Activated T-cell treated with anti-CD3 and anti-CD28 coated beads, Interleukin-2, amount 50 U/mL, for 4 hours (primary cell): ENCODE results near the gene KCNK5. TPM values are rescaled to one million over a fixed set of nuclear protein-coding genes. Genes with fewer than 3 reads are reported as not detected.

ENCODE experiments used
- ATAC-seq, 2 donors: fragments of 200-7000 bp; cut with Tn5 transposase; one replicate each; pipeline ENCODE4 v1.10.0; 2021
- DNase-seq: peaks from one replicate; pipeline ENCODE4 v3.0.0-alpha.2; 2020
- H3K27me3 Mint-ChIP-seq: one replicate; pipeline ENCODE4 v1.8.0; 2021; ENCODE audit warnings: low read depth, mixed read lengths
- H3K36me3 Mint-ChIP-seq: one replicate; pipeline ENCODE4 v1.8.0; 2022; ENCODE audit warnings: mixed read lengths; ENCODE audit not compliant: insufficient read depth
- H3K4me1 Mint-ChIP-seq: one replicate; pipeline ENCODE4 v1.8.0; 2021; ENCODE audit warnings: low read depth, mixed read lengths
- H3K4me3 Mint-ChIP-seq: one replicate; pipeline ENCODE4 v1.8.0; 2021; ENCODE audit warnings: mild to moderate bottlenecking, moderate library complexity, mixed read lengths
- H3K9me3 Mint-ChIP-seq: one replicate; pipeline ENCODE4 v1.8.0; 2021; ENCODE audit warnings: mixed read lengths
- total RNA-seq, 3 donors: library from RNA; stranded (reverse); gene quantifications; one replicate each; pipeline ENCODE4 v1.2.1, GENCODE V29; 2021

Gene KCNK5
- total RNA-seq, 3 donors from 2014 or later: 21.3 to 22.9 (median 22.2) TPM

DNA sequence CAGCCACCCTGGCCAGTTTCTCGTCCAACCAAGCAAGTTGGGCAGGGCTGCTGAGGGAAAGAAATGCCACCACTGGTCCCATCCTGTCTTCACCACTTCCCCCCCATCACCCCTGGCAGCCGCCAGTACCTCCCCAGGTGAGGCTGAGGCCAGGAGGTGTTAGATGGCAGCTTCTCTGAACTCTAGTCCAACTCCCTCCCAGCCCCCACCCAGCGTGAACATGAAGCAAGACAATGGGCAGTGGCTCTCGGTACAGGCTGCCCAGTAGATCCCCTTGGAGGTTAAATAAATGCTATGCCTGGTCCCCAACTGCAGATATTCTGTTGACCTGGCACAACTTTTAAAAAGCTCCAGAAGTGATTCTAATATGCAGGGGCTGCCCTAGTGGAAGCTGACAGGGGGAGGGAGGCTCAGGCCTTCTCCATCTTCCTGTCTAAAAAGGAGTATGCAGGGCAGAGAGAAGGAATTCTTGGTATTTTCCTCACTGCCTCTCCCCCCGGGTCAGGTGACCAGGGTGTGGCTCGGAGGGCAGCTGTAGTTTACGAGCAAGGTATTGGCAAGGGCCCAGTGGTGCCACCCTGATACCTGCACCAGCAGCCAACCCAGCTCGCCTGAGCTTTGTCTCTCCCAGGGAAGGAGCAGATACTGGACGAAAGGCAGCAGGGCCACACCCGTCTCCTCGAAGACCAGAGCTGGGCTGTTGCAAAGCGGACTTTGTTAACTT is 25.7 kb downstream of the KCNK5 start:
- Mint-ChIP-seq H3K4me1 (no peaks in the 10 kb centered on the region), H3K27me3 (no peaks in the 10 kb centered on the region), H3K9me3 (no peaks in the 10 kb centered on the region), H3K36me3 (peaks cover 3% of the 10 kb centered on the region), H3K4me3 (no peak overlapping the region)
- DNase-seq (no peak), ATAC-seq (no peak)

DNA sequence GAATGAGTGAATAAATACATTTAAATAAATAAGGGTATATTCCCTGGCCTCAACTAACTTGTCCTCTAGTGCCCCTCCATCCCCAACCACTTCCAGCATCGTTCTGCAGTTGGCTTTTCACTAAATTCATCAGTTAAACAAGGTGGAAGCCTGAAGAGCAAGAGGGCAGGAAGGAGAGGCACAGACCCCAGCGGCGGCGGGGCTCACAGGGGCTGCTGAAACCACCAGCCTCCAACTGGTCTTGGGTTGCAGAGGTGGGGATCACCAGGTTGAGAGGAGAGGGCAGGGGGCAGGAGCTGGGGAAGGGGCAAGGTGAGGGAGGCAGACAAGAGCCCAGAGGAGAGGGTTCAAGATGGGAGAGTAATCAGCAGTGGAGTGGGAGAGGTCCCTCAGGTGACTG is 27.1 kb downstream of the KCNK5 start:
- Mint-ChIP-seq H3K4me3 (no peak overlapping the region), H3K27me3 (no peaks in the 10 kb centered on the region), H3K36me3 (peaks cover 3% of the 10 kb centered on the region), H3K9me3 (no peaks in the 10 kb centered on the region), H3K4me1 (peaks cover 2% of the 10 kb centered on the region)
- ATAC-seq (no peak), DNase-seq (no peak)

GRCh38 chr6:39200498-39201020 is 28.7 kb downstream of the KCNK5 start:
- Mint-ChIP-seq H3K4me1 (peaks cover 4% of the 10 kb centered on the region), H3K4me3 (no peak overlapping the region), H3K9me3 (no peaks in the 10 kb centered on the region), H3K27me3 (no peaks in the 10 kb centered on the region), H3K36me3 (no peaks in the 10 kb centered on the region)
- DNase-seq: no peak
- ATAC-seq: no peak

DNA sequence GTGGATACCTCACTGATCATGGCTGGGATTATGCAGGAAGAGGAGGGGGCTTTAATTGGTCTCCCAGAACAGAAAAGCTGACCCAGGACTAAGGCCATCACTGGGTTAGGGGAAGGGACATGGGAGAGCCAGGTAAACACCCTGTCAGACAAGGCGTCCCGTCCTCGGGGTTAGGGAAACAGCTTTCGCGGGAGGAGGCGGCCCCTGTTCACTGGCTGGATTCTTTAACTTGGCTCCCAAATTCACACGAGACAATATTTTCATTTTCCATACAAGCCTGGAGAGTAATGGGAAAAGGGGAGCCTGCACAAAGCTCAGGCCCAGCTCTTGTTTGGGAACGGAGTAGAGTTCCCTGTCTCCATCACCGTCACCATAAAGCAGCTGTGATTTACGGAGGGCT is 29.3 kb downstream of the KCNK5 start:
- DNase-seq: no peak

DNA sequence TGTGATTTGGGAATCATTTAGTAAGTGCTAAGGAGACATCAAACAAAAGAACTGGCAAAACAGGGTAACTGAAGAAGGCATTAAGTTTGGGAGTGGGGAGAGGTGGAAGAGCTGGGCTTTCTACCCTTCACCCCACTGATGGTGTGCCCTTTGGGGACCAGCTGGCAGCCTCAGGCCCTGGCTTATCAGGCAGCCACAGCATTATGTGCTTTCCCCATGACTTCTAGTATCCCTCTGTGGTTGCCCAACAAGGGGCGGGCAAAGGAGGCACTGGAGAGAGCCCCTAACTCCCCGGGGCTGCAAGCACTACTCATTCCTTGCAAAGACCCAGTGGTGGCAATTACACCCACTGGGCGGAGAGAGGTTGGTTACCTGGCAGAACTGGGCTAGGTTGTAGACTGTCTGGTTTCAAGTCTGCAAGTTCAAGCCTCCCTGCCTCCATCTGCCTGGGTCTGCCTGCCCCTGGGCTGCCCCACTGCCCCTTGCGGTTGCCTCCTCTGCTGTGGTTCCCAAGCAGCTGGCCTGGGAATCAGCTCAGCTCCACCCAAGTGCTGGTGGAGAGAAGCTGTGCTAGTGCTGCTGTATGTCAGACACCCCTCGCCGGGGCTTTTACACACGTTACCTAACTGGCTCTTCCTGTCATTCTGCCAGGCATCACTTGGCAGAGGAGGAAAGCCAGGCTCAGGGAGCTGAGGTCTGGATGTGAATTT is 29.9 kb downstream of the KCNK5 start:
- Mint-ChIP-seq H3K4me3 (no peak overlapping the region), H3K36me3 (peaks cover 6% of the 10 kb centered on the region), H3K9me3 (no peaks in the 10 kb centered on the region), H3K27me3 (no peaks in the 10 kb centered on the region), H3K4me1 (peaks cover 4% of the 10 kb centered on the region)
- ATAC-seq (no peak), DNase-seq (no peak)

More for the DNA sequence above, 29.3 kb downstream of the KCNK5 start:
- no peak for ATAC-seq
- H3K36me3 Mint-ChIP-seq: peaks cover 3% of the 10 kb centered on the region
- peaks cover 4% of the 10 kb centered on the region for H3K4me1 Mint-ChIP-seq
- no peaks in the 10 kb centered on the region for H3K27me3 Mint-ChIP-seq
- no peak overlapping the region for H3K4me3 Mint-ChIP-seq
- no peaks in the 10 kb centered on the region for H3K9me3 Mint-ChIP-seq

DNA sequence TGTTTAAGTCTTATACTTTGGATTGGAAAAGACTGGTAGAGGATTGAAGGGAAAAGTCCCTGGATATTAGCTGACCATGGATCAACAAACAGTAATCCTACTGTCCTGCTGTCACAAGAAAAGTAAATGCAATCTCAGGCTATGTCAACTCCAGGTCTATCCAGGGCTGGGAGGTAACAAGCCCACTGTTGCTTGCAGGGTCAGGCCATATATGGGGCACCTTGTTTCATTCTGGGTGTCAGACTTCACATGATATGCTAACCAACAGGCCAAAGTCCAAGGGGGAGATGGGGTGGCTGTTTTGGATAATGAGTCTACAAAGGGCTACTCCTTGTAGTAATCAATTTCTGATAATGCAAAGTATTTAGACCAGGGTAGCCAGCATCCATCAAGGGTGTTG is 30.7 kb downstream of the KCNK5 start:
- DNase-seq (no peak), ATAC-seq (no peak)
- no peaks in the 10 kb centered on the region for H3K27me3 Mint-ChIP-seq
- no peak overlapping the region for H3K4me3 Mint-ChIP-seq
- peaks cover 6% of the 10 kb centered on the region for H3K36me3 Mint-ChIP-seq
- H3K4me1 Mint-ChIP-seq: peaks cover 4% of the 10 kb centered on the region
- H3K9me3 Mint-ChIP-seq: no peaks in the 10 kb centered on the region

DNA sequence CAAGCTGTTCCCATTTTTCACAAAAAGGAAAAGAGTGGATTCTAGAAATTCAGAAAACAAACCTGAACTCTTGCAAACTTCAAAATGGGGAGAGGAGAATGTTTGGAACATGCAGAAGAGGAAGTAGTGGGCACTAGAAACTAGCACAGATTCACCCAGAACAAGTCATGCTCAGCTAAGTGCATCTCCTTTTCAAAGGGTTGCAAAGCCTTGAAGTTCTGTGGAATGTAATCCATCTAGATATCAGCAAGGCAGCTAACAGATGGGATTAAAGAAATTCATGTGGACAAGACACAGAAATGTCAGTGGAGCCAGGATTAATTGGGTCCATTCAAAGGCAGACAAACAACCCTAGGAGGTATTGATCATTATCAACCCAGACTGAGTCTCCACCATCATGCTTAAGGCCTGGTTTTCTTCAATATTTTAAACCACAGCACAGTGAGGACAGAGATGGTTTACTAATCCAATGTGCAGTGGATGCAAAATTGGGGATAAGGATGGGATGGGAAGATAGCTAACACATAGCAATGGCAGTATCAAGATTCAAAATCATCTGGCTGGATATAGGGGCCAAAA is 31.3 kb downstream of the KCNK5 start:
- DNase-seq: no peak
- no peaks in the 10 kb centered on the region for H3K9me3 Mint-ChIP-seq
- H3K36me3 Mint-ChIP-seq: peaks cover 6% of the 10 kb centered on the region
- peaks cover 4% of the 10 kb centered on the region for H3K4me1 Mint-ChIP-seq
- H3K4me3 Mint-ChIP-seq: no peak overlapping the region
- no peaks in the 10 kb centered on the region for H3K27me3 Mint-ChIP-seq
- ATAC-seq: no peak

- Mint-ChIP-seq H3K4me3 (no peak overlapping the region), H3K27me3 (no peaks in the 10 kb centered on the region), H3K9me3 (no peaks in the 10 kb centered on the region), H3K4me1 (peaks cover 4% of the 10 kb centered on the region), H3K36me3 (peaks cover 9% of the 10 kb centered on the region)
- ATAC-seq (no peak), DNase-seq (no peak)
Measured at GRCh38 chr6:39197521-39197920, 31.8 kb downstream of the KCNK5 start.

- H3K4me3 Mint-ChIP-seq: no peak overlapping the region
- peaks cover 10% of the 10 kb centered on the region for H3K36me3 Mint-ChIP-seq
- no peak for ATAC-seq
- H3K4me1 Mint-ChIP-seq: peaks cover 4% of the 10 kb centered on the region
- no peak for DNase-seq
- no peaks in the 10 kb centered on the region for H3K27me3 Mint-ChIP-seq
- H3K9me3 Mint-ChIP-seq: no peaks in the 10 kb centered on the region
Measured at GRCh38 chr6:39196673-39197091, 32.6 kb downstream of the KCNK5 start.

DNA sequence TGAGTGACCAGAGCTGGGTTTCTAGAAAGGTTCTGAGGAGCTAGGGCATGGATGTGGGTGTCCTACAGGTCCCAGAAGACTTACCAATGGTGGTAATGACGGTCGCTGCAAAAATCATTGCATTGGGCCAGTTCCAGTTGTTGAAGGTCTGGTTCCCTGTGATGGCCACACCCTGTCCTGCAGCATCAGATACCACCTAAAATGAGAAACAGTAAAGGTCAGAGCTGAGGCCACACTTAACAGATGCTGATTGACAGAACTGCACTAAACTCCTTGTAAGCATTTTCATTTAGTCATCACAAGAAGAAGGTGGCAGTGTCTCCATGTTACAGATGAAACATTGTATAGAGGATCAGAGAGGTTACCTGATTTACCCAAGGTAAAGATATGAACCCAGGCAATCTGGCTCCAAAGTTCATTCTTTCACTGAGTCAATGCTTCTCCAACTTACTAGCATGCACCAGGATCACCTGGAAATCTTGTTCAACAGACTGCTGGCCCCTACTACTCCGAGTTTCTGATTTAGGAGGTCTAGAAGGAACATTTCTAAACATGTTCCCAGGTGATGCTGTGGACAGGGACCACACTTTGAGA is 33.4 kb downstream of the KCNK5 start:
- peaks cover 4% of the 10 kb centered on the region for H3K4me1 Mint-ChIP-seq
- H3K4me3 Mint-ChIP-seq: no peak overlapping the region
- H3K9me3 Mint-ChIP-seq: no peaks in the 10 kb centered on the region
- DNase-seq: no peak
- H3K27me3 Mint-ChIP-seq: no peaks in the 10 kb centered on the region
- peaks cover 10% of the 10 kb centered on the region for H3K36me3 Mint-ChIP-seq
- no peak for ATAC-seq

DNA sequence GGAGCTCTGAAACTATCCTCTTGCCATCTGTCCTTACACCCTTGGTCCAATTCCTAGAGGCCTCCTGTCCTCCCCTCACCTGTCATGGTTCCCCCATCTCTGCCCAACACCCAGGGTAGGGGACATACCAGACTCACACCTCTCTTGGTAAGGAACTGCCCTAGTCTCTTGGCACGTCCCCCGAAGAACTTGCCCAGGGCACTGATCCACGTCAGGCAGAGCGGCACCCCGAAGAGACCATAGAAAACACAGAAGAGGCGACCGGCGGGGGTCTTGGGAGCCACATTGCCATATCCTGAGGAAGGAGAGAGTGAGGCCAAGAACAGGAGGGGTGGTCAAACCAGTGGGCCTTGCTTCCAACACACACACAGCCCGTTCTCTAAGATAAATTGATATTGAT is 34.8 kb downstream of the KCNK5 start:
- no peak overlapping the region for H3K4me3 Mint-ChIP-seq
- ATAC-seq (no peak), DNase-seq (no peak)
- no peaks in the 10 kb centered on the region for H3K9me3 Mint-ChIP-seq
- peaks cover 10% of the 10 kb centered on the region for H3K36me3 Mint-ChIP-seq
- peaks cover 4% of the 10 kb centered on the region for H3K4me1 Mint-ChIP-seq
- no peaks in the 10 kb centered on the region for H3K27me3 Mint-ChIP-seq

DNA sequence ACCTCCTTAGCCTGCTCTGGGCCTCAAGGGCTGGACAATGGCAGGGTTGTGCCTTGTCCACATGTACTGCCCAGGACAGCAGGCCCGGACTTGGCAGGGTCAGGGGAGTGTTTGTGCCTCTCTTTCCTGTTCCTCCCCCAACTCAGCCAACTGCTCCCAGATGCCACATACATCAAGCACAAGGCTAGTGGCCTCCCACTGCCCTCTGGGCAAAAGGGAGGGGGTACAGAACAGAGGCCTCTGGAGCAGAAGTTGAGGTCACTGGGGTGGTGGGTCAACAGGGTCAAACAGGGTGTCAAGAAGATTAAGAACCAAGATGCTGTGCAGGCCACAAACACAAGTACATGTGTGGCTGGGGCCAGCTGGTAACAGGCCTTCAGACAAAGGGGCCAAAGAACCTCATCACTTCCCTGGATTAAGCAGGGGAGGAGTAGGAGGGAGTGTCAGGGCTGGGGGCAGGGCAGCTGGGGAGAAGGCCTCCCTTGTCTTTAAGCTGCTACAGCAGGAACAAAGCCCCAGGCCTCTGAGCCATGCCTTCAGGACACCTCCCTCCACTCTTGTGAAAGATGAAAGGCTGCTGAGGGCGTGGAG is 36.0 kb downstream of the KCNK5 start:
- no peaks in the 10 kb centered on the region for H3K9me3 Mint-ChIP-seq
- DNase-seq (no peak), ATAC-seq (no peak)
- peaks cover 11% of the 10 kb centered on the region for H3K4me1 Mint-ChIP-seq
- H3K27me3 Mint-ChIP-seq: no peaks in the 10 kb centered on the region
- H3K36me3 Mint-ChIP-seq: peaks cover 10% of the 10 kb centered on the region
- H3K4me3 Mint-ChIP-seq: no peak overlapping the region

GRCh38 chr6:39192736-39193135 is 36.5 kb downstream of the KCNK5 start:
- ATAC-seq (no peak), DNase-seq (no peak)
- no peaks in the 10 kb centered on the region for H3K9me3 Mint-ChIP-seq
- peaks cover 10% of the 10 kb centered on the region for H3K4me1 Mint-ChIP-seq
- H3K27me3 Mint-ChIP-seq: no peaks in the 10 kb centered on the region
- no peak overlapping the region for H3K4me3 Mint-ChIP-seq
- peaks cover 10% of the 10 kb centered on the region for H3K36me3 Mint-ChIP-seq

- Mint-ChIP-seq H3K4me3 (no peak overlapping the region), H3K27me3 (no peaks in the 10 kb centered on the region), H3K36me3 (peaks cover 10% of the 10 kb centered on the region), H3K4me1 (peaks cover 7% of the 10 kb centered on the region), H3K9me3 (no peaks in the 10 kb centered on the region)
- ATAC-seq (no peak), DNase-seq (no peak)
Measured at GRCh38 chr6:39191236-39191930, 37.9 kb downstream of the KCNK5 start.
